ENCODE results near the gene PPP2R2B.

DNA sequence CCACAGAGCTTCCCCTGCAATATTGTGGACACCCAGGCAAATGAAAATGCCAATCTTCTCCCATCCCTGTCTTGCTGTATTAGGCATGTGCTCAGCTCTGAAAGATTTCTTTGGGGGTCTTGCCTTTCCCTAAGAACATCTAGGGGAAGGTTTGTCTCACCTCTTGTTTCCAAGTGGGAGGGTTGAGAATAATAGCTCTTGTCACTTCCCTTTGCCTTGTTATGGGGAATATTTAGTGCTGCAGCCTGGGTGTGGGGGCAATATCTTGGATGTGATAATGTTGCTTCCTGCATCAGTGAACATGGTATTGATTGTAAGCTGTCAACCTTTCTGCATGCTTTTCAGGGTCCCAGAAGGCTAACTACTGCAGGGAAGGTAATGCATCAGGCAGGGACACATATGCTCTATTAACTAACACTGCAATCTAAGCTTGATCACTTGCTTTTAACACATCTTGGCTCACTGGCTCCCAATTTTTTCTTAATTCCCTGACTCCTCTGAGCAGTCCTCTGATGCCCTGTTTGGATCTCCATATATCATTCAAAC lies 296.4 kb downstream of the PPP2R2B start:
- TF ChIP-seq, protein P1, sequence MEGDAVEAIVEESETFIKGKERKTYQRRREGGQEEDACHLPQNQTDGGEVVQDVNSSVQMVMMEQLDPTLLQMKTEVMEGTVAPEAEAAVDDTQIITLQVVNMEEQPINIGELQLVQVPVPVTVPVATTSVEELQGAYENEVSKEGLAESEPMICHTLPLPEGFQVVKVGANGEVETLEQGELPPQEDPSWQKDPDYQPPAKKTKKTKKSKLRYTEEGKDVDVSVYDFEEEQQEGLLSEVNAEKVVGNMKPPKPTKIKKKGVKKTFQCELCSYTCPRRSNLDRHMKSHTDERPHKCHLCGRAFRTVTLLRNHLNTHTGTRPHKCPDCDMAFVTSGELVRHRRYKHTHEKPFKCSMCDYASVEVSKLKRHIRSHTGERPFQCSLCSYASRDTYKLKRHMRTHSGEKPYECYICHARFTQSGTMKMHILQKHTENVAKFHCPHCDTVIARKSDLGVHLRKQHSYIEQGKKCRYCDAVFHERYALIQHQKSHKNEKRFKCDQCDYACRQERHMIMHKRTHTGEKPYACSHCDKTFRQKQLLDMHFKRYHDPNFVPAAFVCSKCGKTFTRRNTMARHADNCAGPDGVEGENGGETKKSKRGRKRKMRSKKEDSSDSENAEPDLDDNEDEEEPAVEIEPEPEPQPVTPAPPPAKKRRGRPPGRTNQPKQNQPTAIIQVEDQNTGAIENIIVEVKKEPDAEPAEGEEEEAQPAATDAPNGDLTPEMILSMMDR (IDR thresholded peaks at IDR 0.05): no peak
- TF ChIP-seq ZNF317 (CRISPR knock-in tag; IDR thresholded peaks at IDR 0.05; ENCODE audit: borderline replicate concordance, low read depth): no peak
- TF ChIP-seq, protein P2, sequence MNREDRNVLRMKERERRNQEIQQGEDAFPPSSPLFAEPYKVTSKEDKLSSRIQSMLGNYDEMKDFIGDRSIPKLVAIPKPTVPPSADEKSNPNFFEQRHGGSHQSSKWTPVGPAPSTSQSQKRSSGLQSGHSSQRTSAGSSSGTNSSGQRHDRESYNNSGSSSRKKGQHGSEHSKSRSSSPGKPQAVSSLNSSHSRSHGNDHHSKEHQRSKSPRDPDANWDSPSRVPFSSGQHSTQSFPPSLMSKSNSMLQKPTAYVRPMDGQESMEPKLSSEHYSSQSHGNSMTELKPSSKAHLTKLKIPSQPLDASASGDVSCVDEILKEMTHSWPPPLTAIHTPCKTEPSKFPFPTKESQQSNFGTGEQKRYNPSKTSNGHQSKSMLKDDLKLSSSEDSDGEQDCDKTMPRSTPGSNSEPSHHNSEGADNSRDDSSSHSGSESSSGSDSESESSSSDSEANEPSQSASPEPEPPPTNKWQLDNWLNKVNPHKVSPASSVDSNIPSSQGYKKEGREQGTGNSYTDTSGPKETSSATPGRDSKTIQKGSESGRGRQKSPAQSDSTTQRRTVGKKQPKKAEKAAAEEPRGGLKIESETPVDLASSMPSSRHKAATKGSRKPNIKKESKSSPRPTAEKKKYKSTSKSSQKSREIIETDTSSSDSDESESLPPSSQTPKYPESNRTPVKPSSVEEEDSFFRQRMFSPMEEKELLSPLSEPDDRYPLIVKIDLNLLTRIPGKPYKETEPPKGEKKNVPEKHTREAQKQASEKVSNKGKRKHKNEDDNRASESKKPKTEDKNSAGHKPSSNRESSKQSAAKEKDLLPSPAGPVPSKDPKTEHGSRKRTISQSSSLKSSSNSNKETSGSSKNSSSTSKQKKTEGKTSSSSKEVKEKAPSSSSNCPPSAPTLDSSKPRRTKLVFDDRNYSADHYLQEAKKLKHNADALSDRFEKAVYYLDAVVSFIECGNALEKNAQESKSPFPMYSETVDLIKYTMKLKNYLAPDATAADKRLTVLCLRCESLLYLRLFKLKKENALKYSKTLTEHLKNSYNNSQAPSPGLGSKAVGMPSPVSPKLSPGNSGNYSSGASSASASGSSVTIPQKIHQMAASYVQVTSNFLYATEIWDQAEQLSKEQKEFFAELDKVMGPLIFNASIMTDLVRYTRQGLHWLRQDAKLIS (CRISPR knock-in tag; IDR thresholded peaks at IDR 0.05; ENCODE audit: borderline replicate concordance): no peak
- TF ChIP-seq, protein P3, sequence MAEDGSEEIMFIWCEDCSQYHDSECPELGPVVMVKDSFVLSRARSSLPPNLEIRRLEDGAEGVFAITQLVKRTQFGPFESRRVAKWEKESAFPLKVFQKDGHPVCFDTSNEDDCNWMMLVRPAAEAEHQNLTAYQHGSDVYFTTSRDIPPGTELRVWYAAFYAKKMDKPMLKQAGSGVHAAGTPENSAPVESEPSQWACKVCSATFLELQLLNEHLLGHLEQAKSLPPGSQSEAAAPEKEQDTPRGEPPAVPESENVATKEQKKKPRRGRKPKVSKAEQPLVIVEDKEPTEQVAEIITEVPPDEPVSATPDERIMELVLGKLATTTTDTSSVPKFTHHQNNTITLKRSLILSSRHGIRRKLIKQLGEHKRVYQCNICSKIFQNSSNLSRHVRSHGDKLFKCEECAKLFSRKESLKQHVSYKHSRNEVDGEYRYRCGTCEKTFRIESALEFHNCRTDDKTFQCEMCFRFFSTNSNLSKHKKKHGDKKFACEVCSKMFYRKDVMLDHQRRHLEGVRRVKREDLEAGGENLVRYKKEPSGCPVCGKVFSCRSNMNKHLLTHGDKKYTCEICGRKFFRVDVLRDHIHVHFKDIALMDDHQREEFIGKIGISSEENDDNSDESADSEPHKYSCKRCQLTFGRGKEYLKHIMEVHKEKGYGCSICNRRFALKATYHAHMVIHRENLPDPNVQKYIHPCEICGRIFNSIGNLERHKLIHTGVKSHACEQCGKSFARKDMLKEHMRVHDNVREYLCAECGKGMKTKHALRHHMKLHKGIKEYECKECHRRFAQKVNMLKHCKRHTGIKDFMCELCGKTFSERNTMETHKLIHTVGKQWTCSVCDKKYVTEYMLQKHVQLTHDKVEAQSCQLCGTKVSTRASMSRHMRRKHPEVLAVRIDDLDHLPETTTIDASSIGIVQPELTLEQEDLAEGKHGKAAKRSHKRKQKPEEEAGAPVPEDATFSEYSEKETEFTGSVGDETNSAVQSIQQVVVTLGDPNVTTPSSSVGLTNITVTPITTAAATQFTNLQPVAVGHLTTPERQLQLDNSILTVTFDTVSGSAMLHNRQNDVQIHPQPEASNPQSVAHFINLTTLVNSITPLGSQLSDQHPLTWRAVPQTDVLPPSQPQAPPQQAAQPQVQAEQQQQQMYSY (CRISPR knock-in tag; IDR thresholded peaks at IDR 0.05): no peak
- TF ChIP-seq ZNF263 (CRISPR knock-in tag; IDR thresholded peaks at IDR 0.05; ENCODE audit: low read depth): no peak
- no peak for TF ChIP-seq ZNF232 (CRISPR knock-in tag; IDR thresholded peaks at IDR 0.05)
- TF ChIP-seq CBFB (CRISPR knock-in tag; IDR thresholded peaks at IDR 0.05; ENCODE audit: low read depth): no peak
- TF ChIP-seq, protein P4, sequence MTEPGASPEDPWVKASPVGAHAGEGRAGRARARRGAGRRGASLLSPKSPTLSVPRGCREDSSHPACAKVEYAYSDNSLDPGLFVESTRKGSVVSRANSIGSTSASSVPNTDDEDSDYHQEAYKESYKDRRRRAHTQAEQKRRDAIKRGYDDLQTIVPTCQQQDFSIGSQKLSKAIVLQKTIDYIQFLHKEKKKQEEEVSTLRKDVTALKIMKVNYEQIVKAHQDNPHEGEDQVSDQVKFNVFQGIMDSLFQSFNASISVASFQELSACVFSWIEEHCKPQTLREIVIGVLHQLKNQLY (CRISPR knock-in tag; IDR thresholded peaks at IDR 0.05): no peak
- TF ChIP-seq, protein P5, sequence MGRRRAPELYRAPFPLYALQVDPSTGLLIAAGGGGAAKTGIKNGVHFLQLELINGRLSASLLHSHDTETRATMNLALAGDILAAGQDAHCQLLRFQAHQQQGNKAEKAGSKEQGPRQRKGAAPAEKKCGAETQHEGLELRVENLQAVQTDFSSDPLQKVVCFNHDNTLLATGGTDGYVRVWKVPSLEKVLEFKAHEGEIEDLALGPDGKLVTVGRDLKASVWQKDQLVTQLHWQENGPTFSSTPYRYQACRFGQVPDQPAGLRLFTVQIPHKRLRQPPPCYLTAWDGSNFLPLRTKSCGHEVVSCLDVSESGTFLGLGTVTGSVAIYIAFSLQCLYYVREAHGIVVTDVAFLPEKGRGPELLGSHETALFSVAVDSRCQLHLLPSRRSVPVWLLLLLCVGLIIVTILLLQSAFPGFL (CRISPR knock-in tag; IDR thresholded peaks at IDR 0.05; ENCODE audit: borderline replicate concordance): no peak
- no peak for TF ChIP-seq ETV6 (CRISPR knock-in tag; IDR thresholded peaks at IDR 0.05)
- no peak for TF ChIP-seq SMAD4 (CRISPR knock-in tag; IDR thresholded peaks at IDR 0.05)
